ENCODE data around the gene RHOBTB3. TPM values are rescaled to one million over a fixed set of nuclear protein-coding genes. Genes with fewer than 3 reads are reported as not detected.
A peak's percentile ranks its signal among the peaks of the same experiment; 100 is the strongest.

Gene RHOBTB3
- total RNA-seq, 1 donor from 2014 or later = 90.0 TPM

DNA sequence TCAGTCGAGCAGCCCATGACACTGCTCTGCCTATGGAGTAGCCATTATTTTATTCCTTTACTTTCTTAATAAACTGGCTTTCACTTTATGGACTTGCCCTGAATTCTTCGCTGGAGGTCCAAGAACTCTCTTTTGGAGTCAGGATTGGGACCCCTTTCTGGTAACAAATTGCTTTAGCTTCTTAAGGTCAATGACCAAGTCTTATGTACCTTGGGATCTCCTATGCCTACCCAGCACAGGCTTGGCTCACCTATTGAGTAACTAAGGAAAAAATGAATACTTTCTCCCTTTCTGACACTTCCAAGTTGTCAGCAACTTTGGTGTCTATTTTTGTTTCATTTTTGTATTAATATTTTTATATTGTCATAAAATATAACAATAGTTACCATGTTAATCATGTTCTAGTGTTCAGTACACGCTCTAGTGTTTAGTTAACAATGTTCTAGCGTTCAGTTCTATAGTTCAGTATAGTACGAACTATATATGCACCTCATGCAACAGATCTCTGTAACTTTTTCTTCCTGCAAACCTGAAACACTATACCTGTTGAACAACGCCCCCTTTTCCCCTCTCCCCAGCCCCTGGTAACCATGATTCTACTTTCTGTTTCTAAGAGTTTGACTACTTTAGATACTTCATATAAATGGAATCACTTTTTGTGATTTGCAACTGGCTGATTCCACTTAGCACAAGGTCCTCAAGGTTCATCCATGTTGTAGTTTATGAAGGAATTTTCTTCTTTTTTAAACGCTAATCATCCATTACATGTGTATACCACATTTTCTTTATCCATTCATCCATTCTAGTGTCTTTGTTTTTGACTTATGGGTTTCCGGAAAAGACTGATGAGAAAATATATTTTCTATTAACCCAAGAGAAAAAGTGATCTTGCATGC lies 1.8 kb upstream of the RHOBTB3 start:
- intact Hi-C loops (cut with micrococcal nuclease) = loop anchor here (5.0 kb wide), 1 partner anchor 82 kb away; the partner anchor contains the start of gene RFESD
- DNase-seq = no peak

DNA sequence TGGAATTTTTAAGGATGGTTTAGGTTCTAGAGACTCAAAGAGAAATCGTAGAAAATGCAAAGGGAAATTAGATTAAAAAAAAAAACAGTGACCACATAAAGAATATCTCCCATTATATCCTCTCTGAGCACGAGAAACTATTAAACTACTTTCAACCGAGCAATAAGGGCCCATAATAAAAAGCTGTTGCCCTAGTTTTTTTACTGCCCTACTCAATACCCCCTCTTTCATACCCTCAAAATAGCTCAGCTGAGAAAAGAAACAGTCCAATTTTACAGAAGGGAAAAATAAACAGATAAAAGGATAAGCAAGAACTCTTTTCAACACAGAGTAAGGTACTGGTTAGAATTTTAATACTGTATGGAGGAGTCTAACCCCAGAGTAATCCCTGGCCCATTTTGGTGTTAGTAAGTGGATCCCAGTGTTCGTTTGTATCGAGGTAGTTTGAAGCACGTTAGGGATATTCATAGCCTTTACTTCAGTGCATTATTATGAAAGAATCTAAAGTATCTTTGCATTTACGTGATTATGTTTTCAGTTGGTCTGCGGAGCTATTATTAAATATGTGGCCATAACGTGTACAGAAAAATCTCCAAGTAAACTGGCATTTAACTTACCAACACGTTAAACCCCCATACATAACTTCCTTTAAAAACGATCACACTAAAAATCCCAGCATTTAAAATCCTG lies 980 bp upstream of the RHOBTB3 start:
- ATAC-seq = no peak
- DNase-seq = no peak
- intact Hi-C loops (cut with micrococcal nuclease) = loop anchor here (5.0 kb wide), 1 partner anchor 83 kb away; the partner anchor contains the start of gene RFESD

More for the DNA sequence above, 1.8 kb upstream of the RHOBTB3 start:
- no peak for ATAC-seq

DNA sequence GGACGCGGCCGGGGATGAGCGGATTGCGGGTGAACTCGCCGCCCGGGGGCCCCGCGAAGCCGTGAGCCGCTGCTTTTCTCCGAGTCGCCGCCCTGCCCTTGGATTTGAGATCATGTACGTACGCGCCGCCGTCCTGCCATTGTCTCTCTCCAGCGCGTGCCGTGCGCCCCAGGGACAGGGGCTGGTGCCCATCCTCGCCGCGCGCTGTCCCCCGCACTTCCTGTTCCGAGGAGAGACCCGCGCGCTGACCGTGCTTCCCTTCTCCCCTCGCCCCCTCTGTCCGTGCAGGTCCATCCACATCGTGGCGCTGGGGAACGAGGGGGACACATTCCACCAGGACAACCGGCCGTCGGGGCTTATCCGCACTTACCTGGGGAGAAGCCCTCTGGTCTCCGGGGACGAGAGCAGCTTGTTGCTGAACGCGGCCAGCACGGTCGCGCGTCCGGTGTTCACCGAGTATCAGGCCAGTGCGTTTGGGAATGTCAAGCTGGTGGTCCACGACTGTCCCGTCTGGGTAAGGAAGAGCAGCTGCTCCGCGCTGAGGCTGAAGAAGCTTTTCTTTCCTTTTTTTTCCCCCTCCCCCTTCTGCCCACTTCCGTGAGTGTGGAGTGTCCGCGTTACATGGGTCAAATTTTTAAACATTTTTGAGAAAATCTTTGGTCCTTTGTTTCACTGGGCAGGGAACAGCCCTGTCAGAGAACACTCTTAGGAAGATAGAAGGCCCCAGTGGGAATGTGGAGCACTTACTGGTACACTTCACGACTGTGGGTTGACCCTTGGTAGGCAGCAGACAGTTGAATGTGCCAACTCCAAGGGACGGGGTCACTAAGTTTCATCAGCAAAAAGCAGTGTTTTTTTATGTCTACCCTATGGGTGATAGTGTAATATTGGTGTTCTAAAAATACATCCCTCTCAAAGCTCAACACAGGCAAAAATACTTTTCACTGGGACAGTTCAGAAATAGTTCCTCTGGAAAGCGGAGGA lies 727 bp downstream of the RHOBTB3 start:
- peak; percentile 29 for ATAC-seq
- DNase-seq = peak; percentile 74
- intact Hi-C loops (cut with micrococcal nuclease) = loop anchor here (5.0 kb wide), 1 partner anchor 85 kb away; the partner anchor contains the start of gene RFESD

DNA sequence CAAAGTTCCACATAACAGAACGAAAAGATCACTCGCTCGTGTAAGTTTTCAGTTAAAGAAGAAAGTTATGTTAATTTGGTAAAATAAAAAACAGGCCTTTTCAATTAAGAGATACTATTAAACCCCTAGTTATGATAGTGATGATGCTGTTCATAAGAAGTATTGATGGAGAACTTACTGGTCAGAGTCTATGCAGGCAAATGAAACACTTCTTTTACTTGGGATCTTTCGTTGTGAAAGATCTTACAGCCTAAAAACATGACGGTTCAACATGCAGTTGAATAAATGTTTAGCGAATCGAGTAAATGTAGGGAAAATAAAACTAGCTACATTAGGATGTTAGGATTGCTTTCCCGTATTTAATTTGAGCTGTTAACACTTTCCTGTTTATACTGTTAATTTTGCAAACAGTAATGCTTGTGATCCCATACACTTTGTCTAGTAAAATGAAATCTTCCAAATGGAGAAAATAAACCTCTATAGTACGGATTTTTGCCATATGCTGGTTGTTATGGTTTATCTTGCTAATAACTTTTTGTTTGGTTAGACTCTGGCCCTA lies 2.0 kb downstream of the RHOBTB3 start:
- no peak for DNase-seq
- ATAC-seq = no peak
- intact Hi-C loops (cut with micrococcal nuclease) = loop anchor here (5.0 kb wide), 1 partner anchor 86 kb away; the partner anchor contains the start of gene RFESD

DNA sequence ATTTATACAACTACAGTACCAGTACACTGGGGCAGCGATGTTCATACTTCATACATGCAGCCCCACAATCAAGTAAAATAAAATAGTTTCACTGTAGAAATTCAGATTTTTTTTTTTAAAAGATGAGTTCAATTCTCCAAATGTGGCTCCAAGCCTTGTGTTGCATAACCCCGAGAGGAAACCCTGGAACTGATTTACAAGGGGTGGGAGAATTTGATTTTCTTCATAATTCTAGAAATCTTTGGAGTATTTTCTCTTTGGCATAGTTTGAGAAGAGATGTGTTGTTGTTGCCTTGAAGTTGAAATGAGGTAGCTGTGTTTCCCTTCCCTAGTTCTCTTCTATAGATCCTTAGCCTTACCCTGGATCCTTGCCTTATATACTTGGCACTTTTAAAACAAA lies 3.1 kb downstream of the RHOBTB3 start:
- peak; percentile 2 for ATAC-seq
- intact Hi-C loops (cut with micrococcal nuclease) = loop anchor here (5.0 kb wide), 1 partner anchor 87 kb away; the partner anchor contains the start of gene RFESD
- no peak for DNase-seq

DNA sequence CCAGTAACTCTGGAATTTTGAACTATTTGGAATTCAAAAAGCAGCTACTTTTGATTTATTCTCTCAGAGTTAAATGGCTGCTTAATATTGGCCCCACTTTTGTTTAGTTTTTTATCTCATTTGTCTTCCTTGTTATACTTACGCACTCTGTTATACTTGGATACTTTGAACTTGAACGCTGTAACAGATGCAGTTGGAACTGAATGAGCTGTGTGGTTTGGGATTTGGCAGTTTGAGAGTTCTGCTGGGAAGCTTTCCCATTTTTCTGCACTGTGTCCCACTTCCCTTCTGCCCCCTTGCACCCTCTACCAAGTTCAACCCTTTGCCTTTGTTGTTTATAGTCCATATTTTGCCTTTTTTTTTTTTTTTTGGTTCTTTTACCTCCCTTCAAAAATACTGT lies 3.8 kb downstream of the RHOBTB3 start:
- DNase-seq = no peak
- peak; percentile 43 for ATAC-seq
- intact Hi-C loops (cut with micrococcal nuclease) = loop anchor here (5.0 kb wide), 1 partner anchor 88 kb away; the partner anchor contains the start of gene RFESD

DNA sequence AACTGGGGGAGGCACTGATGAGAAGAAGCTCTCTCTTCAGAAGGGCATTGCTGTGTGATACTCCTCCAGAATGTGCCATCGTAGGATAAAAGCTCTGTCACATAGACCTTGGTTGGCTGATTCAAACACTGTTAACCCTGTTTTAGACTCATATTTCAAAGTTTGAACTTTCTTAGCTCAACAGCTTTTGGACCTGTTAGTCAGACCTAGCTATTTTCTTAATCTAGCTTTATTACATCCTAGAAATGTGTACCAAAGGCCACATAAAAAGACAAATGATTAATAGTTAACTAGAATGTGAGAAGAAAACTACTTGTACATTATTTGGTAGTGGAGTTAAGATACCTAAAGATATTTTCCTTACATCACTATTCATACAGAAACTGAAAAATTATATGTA lies 4.3 kb downstream of the RHOBTB3 start:
- DNase-seq = no peak
- intact Hi-C loops (cut with micrococcal nuclease) = no loop called here
- ATAC-seq = no peak

DNA sequence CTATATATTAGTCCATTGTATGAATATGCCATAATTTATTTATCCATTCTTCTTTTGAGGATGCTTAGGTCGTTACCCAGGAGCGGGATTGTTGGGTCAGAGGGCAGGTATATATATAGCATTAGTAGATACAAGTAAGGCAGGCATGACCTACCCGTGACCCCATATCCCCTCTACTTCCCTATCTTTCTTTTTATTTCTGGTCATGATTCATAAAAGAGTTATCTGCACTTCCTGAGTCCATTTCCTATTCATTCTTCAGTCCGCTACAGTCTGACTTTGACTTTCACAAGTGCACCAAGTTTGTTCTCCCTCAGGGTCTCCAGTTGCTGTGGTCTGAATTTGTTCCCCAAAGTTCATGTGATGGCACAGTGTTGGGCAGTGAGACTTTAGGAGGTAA lies 6.9 kb downstream of the RHOBTB3 start:
- DNase-seq (no peak), ATAC-seq (no peak)
- intact Hi-C loops (cut with micrococcal nuclease) = no loop called here

DNA sequence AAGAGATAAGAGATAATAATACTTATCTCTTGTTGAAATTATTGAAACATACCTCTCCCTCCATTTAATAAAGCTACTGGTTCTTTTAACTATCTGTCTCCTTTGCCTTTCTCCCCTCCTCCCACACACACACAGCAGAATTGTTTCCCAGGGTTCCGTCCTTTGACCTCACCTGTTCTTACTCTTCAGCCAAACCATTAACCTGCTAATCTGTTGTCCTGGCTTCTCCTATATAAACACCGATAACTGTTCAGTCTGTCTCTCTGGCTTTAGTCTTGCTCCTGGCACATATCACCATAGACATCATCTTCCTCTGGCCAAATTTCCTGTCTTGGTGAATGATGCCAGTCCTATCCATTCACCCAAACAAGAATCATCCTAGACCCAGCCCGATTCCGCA lies 7.7 kb downstream of the RHOBTB3 start:
- no peak for DNase-seq
- intact Hi-C loops (cut with micrococcal nuclease) = no loop called here
- ATAC-seq = no peak

DNA sequence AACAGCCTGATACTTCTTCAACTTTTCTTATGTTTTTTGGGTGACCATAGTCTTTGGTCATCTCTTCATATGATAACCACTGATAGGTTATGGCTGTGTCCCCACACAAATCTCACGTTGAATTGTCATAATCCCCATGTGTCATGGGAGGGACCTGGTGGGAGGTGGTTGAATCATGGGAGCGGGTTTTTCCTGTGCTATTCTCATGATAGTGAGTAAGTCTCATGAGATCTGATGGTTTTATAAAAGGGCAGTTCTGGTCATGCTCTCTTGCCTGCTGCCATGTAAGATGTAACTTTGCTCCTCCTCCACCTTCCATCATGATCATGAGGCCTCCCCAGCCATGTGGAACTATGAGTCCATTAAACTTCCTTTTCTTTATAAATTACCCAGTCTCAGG lies 8.7 kb downstream of the RHOBTB3 start:
- intact Hi-C loops (cut with micrococcal nuclease) = no loop called here
- ATAC-seq (no peak), DNase-seq (no peak)

DNA sequence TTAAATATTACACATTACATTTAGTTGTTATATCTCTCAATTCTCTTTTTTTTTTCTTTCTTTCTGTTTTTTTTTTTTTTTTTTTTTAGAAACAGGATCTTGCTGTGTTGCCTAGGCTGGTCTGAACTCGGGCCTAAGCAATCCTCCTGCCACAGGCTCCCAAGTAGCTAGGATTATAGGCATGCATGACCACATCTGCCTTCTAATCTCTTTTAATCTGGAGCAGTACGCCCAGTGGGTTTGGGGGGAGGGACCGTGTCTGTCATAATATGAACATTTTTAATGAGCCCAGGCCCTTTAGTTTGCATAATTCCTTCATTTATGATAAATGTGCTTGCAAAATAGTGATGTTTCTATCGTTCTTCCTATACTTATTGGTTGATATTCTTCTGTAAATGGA lies 10.3 kb downstream of the RHOBTB3 start:
- ATAC-seq (no peak), DNase-seq (no peak)
- intact Hi-C loops (cut with micrococcal nuclease) = no loop called here

DNA sequence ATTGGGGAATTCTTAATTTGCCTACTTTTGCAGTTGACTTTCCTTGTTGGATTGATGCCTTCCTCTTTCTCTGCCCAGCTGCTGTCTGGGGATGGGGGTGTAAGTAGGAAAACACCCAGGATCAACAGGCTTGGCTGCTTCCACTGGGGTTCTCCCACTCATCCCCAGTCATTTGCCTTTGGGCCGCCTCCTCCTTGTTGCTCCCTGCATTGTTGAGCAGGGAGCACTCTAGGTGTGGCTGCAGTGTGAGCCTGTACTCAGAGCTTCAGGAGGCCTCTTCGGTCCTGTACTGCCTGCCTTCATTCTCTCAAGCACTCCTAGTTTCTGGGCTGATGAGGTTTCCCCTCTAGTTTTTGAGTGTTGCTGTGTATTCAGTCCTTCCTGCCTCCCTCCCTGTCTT lies 12.1 kb downstream of the RHOBTB3 start:
- intact Hi-C loops (cut with micrococcal nuclease) = no loop called here
- ATAC-seq = peak; percentile 35
- no peak for DNase-seq

DNA sequence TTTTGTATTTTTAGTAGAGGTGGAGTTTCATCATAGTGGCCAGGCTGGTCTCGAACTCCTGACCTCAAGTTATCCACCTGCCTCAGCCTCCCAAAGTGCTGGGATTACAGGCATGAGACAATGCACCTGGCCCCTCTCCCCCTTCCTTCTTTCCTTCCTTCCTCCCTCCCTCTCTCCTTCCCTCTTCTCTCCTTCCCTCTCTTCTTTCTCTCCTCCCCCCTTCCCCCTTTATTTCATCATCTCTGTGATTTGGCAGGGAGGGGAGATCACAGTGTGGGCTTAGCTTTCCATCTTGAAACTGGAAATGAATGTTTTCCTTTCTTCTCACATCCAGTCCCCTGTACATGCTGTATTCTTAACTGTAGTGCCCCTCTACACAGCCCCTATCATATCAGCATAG lies 12.7 kb downstream of the RHOBTB3 start:
- ATAC-seq (peak; percentile 40), DNase-seq (no peak)
- intact Hi-C loops (cut with micrococcal nuclease) = no loop called here

DNA sequence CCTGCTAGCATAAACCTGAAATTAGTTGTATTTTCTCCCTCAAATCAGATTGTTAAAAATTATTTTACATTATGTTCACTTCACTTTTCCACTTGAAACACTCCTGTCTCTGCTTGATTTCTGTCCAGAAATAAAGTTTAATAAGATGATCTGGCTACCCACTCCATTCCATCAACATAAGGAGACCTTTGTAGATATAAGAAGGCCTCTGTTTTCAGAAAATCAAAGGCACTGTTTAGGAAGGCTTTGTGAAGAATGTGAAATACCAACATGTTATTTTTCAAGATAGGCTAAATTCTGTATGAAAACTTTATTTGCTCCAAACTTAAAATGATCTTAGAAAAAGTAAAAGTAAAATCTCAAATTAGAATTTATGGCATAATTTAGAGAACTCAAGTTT lies 15.1 kb downstream of the RHOBTB3 start:
- intact Hi-C loops (cut with micrococcal nuclease) = no loop called here
- ATAC-seq = no peak
- DNase-seq = no peak

DNA sequence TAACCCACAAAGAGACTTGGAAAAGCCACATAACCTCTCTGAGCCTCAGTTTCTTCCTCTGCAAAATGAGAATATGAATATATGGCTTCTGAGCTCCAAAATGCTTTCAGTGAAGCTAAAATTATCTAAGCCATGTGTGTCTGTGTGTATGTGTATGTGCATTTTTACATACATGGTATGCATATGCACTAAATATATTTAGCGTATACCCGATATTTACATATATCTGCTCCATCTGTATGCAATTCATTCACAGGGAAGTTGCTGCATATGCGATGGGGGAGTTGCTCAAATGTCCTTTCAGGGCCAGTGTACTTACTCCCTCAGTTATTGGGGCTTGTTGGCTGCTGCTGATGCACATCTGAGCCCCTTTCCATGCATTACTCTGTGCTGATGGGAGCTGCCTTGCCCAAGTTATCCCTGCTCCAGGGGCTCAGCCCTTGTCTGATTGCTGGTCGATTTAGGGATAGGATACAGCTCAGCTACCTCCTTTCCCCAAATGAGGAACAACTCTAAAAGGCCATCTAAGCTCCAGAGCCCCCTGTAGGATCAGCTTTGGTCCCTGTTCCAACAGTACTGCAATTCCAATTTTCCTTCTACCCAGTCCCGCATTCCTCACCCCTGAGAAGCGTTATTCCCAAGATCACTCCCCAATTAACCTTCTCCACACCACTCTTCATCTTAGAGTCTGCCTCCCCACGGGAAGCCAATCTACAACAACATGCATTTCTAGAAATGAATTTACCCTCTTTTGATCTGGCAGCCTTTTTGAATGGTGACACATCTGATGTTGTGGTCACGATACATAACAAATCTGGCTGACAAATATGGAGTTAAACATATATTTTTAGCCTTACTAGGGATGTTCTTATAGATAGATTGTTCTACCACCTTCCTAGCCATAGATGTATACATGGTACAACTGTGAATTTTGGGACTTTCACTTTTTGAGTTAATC lies 15.9 kb downstream of the RHOBTB3 start:
- ATAC-seq = no peak
- intact Hi-C loops (cut with micrococcal nuclease) = no loop called here

DNA sequence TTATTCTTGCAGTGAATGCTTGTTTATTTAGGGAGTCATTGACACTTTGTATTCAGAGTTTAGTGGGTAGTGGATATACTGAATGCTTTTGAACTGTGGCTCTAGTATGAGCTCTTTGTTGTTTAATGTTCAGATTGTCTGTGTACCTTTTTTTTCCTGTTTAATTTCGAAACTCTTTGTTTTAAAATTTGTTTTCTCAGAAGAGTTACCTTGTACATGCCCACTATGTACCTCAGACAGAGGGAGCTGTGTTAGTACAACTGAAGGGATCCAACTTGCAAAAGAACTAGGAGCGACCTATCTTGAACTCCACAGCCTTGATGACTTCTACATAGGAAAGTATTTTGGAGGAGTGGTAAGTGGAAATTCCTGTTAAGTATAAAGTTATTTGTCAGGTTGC lies 17.0 kb downstream of the RHOBTB3 start:
- no peak for ATAC-seq
- no peak for DNase-seq
- intact Hi-C loops (cut with micrococcal nuclease) = no loop called here

More for the DNA sequence above, 15.9 kb downstream of the RHOBTB3 start:
- DNase-seq = no peak

DNA sequence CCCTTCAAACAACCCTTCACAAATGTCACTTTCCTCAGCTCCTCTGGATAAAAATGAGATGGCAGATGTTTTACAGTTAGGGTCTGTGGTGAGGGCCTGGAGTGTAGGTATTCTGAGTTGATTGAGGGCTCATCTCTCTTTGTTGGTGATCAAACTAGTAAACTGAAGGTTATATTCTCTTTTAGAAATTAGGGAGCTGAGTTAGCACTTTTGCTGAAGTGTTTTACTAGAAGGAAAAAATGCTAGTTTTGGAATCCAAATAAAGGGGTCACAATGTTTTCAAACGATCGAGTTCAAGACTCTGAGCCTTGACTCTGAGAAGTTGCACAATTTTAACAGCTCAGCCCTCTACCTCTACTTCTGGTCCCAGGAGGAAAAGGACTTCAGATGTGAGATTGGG lies 23.4 kb downstream of the RHOBTB3 start:
- ATAC-seq (no peak), DNase-seq (no peak)
- intact Hi-C loops (cut with micrococcal nuclease) = no loop called here

DNA sequence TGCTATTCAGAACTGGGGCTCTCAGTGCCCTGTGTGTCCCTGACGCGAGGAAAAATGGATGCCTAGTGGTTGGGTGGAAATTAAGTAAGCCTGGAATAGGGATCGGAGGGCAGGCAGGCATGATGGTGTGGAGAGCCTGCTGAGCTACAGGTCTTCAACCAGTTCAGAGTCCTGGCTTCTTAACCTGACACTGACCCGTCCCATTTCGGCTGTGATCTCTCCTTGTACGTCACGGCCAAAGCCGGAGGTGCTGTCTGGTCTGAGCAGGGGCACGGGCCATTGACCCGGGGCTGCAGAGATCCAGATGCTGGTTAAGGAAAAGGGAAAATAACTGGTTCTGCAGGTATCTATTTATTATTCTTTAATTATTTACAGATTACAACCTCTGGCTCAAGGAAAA lies 27.9 kb downstream of the RHOBTB3 start:
- DNase-seq (no peak), ATAC-seq (no peak)
- intact Hi-C loops (cut with micrococcal nuclease) = no loop called here

Data from left ventricle myocardium superior (tissue), 1 donor.